K562 (cell line): ENCODE measurements around the gene SLC5A2. TPM values are rescaled to one million over a fixed set of nuclear protein-coding genes. Genes with fewer than 3 reads are reported as not detected.

Experiments used
- CBX8 ChIP-seq: fragments of 200-600 bp; sonication (generic); IDR thresholded peaks from 2 replicates; pipeline ENCODE4 v1.6.1; 2012; ENCODE audit warnings: borderline replicate concordance, mixed run types, low read depth, mild to moderate bottlenecking, moderate library complexity, mixed read lengths, low read length, control low read depth, inconsistent platforms; ENCODE audit not compliant: poor library complexity, severe bottlenecking; ENCODE audit errors: extremely low read depth
- CEBPB ChIP-seq: fragments of 450-650 bp; IDR thresholded peaks from 2 replicates; pipeline ENCODE4 v1.6.1; 2016; ENCODE audit warnings: missing genetic modification characterization, missing compliant biosample characterization
- CREBBP ChIP-seq: IDR thresholded peaks from one replicate; pipeline ENCODE4 v1.6.1; 2012; ENCODE audit warnings: low read depth, mild to moderate bottlenecking, control low read depth, inconsistent platforms, low read length
- FUS ChIP-seq: fragments of 200-400 bp; formaldehyde crosslinking; optimal IDR thresholded peaks from 2 replicates; pipeline ENCODE3; 2017; ENCODE audit warnings: low read depth, low read length
- HOXB6 ChIP-seq: fragments of 250-450 bp; sonication (Bioruptor Pico); IDR thresholded peaks from 2 replicates; pipeline ENCODE4 v1.5.1; 2022; ENCODE audit warnings: mild to moderate bottlenecking, borderline replicate concordance
- STAT5A ChIP-seq: IDR thresholded peaks from 2 replicates; pipeline ENCODE4 v1.6.1; 2012; ENCODE audit warnings: low read length, inconsistent platforms, borderline replicate concordance
- STAT6 ChIP-seq: sonication (generic); formaldehyde crosslinking; IDR thresholded peaks from 2 replicates; pipeline ENCODE4 v1.8.1; 2023; ENCODE audit warnings: mild to moderate bottlenecking, missing genetic modification reagents
- polyA plus RNA-seq, 8 experiments: library from polyadenylated mRNA; depleted of rRNA in 4 of 8; stranded (reverse) in 5 of 8; unstranded in 3 of 8; fragments of >200 nt; fragmentation: Nextera tagmentation in 2 of 8; fragmentation: Illumina TruSeq in 1 of 8; extraction: Ambion mirVana in 2 of 8; extraction: Trizol in 1 of 8; gene quantifications; 2 replicates each; pipeline versions ENCODE4 v1.2.1 to v1.2.3, GENCODE V29; 2011 to 2014; ENCODE audit warnings: inconsistent platforms in 1 of 8, missing spikeins in 1 of 8
- total RNA-seq, 7 experiments: library from RNA; depleted of rRNA in 6 of 7; stranded (reverse); fragments of >200 nt in 6 of 7; fragmentation: Illumina TruSeq in 2 of 7; extraction: Trizol in 2 of 7; gene quantifications; 2 replicates each; pipeline versions ENCODE4 v1.2.1 to v1.2.3, GENCODE V29; 2011 to 2021; ENCODE audit warnings: low replicate concordance in 1 of 7

SLC5A2 gene
- total and polyA plus RNA-seq, 9 of the 15 experiments (the other 6 are each of a cell fraction or from before 2014, with no cell fraction given): 0.07 to 2.7 (median 2.2) TPM; not detected in 6

GRCh38 chr16:31491778-31492418 lies 9.0 kb downstream of the SLC5A2 start (continued):
- TF ChIP-seq HOXB6 (CRISPR knock-in tag): no peak
- no peak for TF ChIP-seq STAT5A
- TF ChIP-seq STAT6 (CRISPR knock-in tag): no peak
- TF ChIP-seq CREBBP: no peak
- no peak for TF ChIP-seq CEBPB (tag)
- no peak for TF ChIP-seq CBX8
- TF ChIP-seq FUS: no peak
